GM23338 (cell line): Measurements from ENCODE around the gene HSP90AB1. TPM values are rescaled to one million over a fixed set of nuclear protein-coding genes. Genes with fewer than 3 reads are reported as not detected.
A peak's percentile ranks its signal among the peaks of the same experiment; 100 is the strongest.

ENCODE experiments used
- ATAC-seq: fragments of 200-7000 bp; cut with Tn5 transposase; 3 replicates; pipeline ENCODE4 v1.9.1; 2020
- DNase-seq: peaks from one replicate; pipeline ENCODE4 v3.0.0-alpha.2; 2015; ENCODE audit warnings: low spot score
- H2AFZ ChIP-seq: fragments of 200-600 bp; sonication (generic); 2 replicates; pipeline ENCODE4 v1.8.0; 2016; ENCODE audit warnings: antibody characterized with exemption, mild to moderate bottlenecking, moderate library complexity
- H3F3A ChIP-seq: fragments of 200-600 bp; sonication (generic); replicated peaks from 2 replicates; pipeline ENCODE4 v1.8.0; 2017; ENCODE audit warnings: antibody characterized with exemption, mixed run types, low read depth
- H3K27ac ChIP-seq: fragments of 200-600 bp; sonication (generic); 2 replicates; pipeline ENCODE4 v1.6.1; 2016; ENCODE audit warnings: low read depth
- H3K27me3 ChIP-seq: fragments of 200-600 bp; sonication (generic); 2 replicates; pipeline ENCODE4 v1.8.0; 2016; ENCODE audit warnings: mild to moderate bottlenecking, mixed run types, moderate library complexity; ENCODE audit not compliant: insufficient read depth
- H3K36me3 ChIP-seq: fragments of 200-600 bp; sonication (generic); 2 replicates; pipeline ENCODE4 v1.8.0; 2016; ENCODE audit warnings: mild to moderate bottlenecking; ENCODE audit not compliant: insufficient read depth
- H3K4me1 ChIP-seq: fragments of 200-600 bp; sonication (generic); 2 replicates; pipeline ENCODE4 v1.8.0; 2016; ENCODE audit warnings: mild to moderate bottlenecking, moderate library complexity; ENCODE audit not compliant: insufficient read depth
- H3K4me2 ChIP-seq: fragments of 200-600 bp; sonication (generic); 2 replicates; pipeline ENCODE4 v1.7.1; 2017; ENCODE audit warnings: mixed run types
- H3K4me3 ChIP-seq: fragments of 200-600 bp; sonication (generic); 2 replicates; pipeline ENCODE4 v1.6.1; 2016; ENCODE audit warnings: mixed run types
- H3K79me2 ChIP-seq: fragments of 200-600 bp; sonication (generic); replicated peaks from 2 replicates; pipeline ENCODE4 v1.8.0; 2017; ENCODE audit warnings: mild to moderate bottlenecking; ENCODE audit not compliant: insufficient read depth
- H3K9me2 ChIP-seq: fragments of 200-600 bp; sonication (generic); 2 replicates; pipeline ENCODE4 v1.8.0; 2017; ENCODE audit not compliant: insufficient read depth
- H4K20me1 ChIP-seq: fragments of 200-600 bp; sonication (generic); replicated peaks from 2 replicates; pipeline ENCODE4 v1.8.0; 2017; ENCODE audit warnings: mild to moderate bottlenecking; ENCODE audit not compliant: insufficient read depth
- H3K27ac Mint-ChIP-seq: 2 replicates; pipeline ENCODE4 v1.8.0; 2020; ENCODE audit warnings: inconsistent platforms, mild to moderate bottlenecking, moderate library complexity, mixed read lengths
- H3K27me3 Mint-ChIP-seq: 3 replicates; pipeline ENCODE4 v1.8.0; 2022; ENCODE audit warnings: low read depth, mild to moderate bottlenecking, moderate library complexity, mixed read lengths, inconsistent platforms; ENCODE audit not compliant: insufficient read depth, poor library complexity
- H3K36me3 Mint-ChIP-seq: 3 replicates; pipeline ENCODE4 v1.8.0; 2021; ENCODE audit warnings: low read depth, mild to moderate bottlenecking, inconsistent platforms, moderate library complexity, mixed read lengths
- H3K4me1 Mint-ChIP-seq: 3 replicates; pipeline ENCODE4 v1.8.0; 2020; ENCODE audit warnings: mild to moderate bottlenecking, inconsistent platforms, mixed read lengths
- H3K4me3 Mint-ChIP-seq: 3 replicates; pipeline ENCODE4 v1.8.0; 2021; ENCODE audit warnings: moderate library complexity, mild to moderate bottlenecking, inconsistent platforms, mixed read lengths
- H3K9me3 Mint-ChIP-seq: 3 replicates; pipeline ENCODE4 v1.8.0; 2020; ENCODE audit warnings: moderate library complexity, mild to moderate bottlenecking, inconsistent platforms, mixed read lengths
- CREB1 ChIP-seq: fragments of 250-450 bp; sonication (Bioruptor Pico); IDR thresholded peaks from 2 replicates; pipeline ENCODE4 v1.5.0; 2020; ENCODE audit warnings: low read depth, mild to moderate bottlenecking, moderate library complexity
- CTCF ChIP-seq, 2 experiments: fragments of 200-600 bp in 1 of 2; sonication (generic) in 1 of 2; conservative IDR thresholded peaks; 2 replicates each; pipeline versions ENCODE4 v1.5.1 to v1.6.1; 2016 to 2017; ENCODE audit warnings: antibody characterized with exemption in 2 of 2, low read depth in 2 of 2, mild to moderate bottlenecking in 2 of 2, moderate library complexity in 1 of 2
- ETS1 ChIP-seq: IDR thresholded peaks from 2 replicates; pipeline ENCODE4 v1.6.1; 2016; ENCODE audit warnings: antibody characterized with exemption
- EZH2 ChIP-seq: fragments of 200-600 bp; sonication (generic); IDR thresholded peaks from one replicate; pipeline ENCODE4 v1.8.0; 2017; ENCODE audit warnings: antibody characterized with exemption, mild to moderate bottlenecking, low read depth; ENCODE audit not compliant: unreplicated experiment
- EZH2phosphoT487 ChIP-seq: fragments of 200-600 bp; sonication (generic); IDR thresholded peaks from one replicate; pipeline ENCODE4 v1.8.1; 2018; ENCODE audit warnings: antibody characterized with exemption; ENCODE audit not compliant: unreplicated experiment
- JUNB ChIP-seq: IDR thresholded peaks from one replicate; pipeline ENCODE4 v1.6.1; 2016; ENCODE audit warnings: antibody characterized with exemption; ENCODE audit not compliant: unreplicated experiment
- NANOG ChIP-seq: IDR thresholded peaks from 2 replicates; pipeline ENCODE4 v1.6.1; 2016; ENCODE audit warnings: antibody characterized with exemption, borderline replicate concordance
- POLR2AphosphoS5 ChIP-seq: IDR thresholded peaks from 2 replicates; pipeline ENCODE4 v1.6.1; 2016; ENCODE audit warnings: antibody characterized with exemption, low read depth
- REST ChIP-seq: IDR thresholded peaks from one replicate; pipeline ENCODE4 v1.6.1; 2018; ENCODE audit warnings: antibody characterized with exemption; ENCODE audit not compliant: unreplicated experiment
- STAT1 ChIP-seq: IDR thresholded peaks from one replicate; pipeline ENCODE4 v1.6.1; 2016; ENCODE audit warnings: antibody characterized with exemption; ENCODE audit not compliant: unreplicated experiment
- ZNF114 ChIP-seq: fragments of 250-450 bp; sonication (Bioruptor Pico); IDR thresholded peaks from 2 replicates; pipeline ENCODE4 v1.5.0; 2020; ENCODE audit warnings: mild to moderate bottlenecking, moderate library complexity
- ZNF331 ChIP-seq: fragments of 250-450 bp; sonication (Bioruptor Pico); IDR thresholded peaks from 2 replicates; pipeline ENCODE4 v1.5.0; 2020; ENCODE audit warnings: low read depth, mild to moderate bottlenecking, moderate library complexity
- ZNF462 ChIP-seq: fragments of 250-450 bp; sonication (Bioruptor Pico); IDR thresholded peaks from 2 replicates; pipeline ENCODE4 v1.5.0; 2020; ENCODE audit warnings: mild to moderate bottlenecking, moderate library complexity
- polyA plus RNA-seq: library from polyadenylated mRNA; unstranded; fragments of >200 nt; fragmentation: Nextera tagmentation; extraction: Ambion mirVana; gene quantifications from 2 replicates; pipeline ENCODE4 v1.2.1, GENCODE V29; 2016
- total RNA-seq: library from RNA; depleted of rRNA; stranded (reverse); fragments of >200 nt; shearing (Covaris generic); gene quantifications from 2 replicates; pipeline ENCODE4 v1.2.3, GENCODE V29; 2014

The HSP90AB1 gene
- total and polyA plus RNA-seq, 2 experiments from 2014 or later: 1,425 to 2,361 TPM

GRCh38 chr6:44245391-44245911, 1.4 kb upstream of the HSP90AB1 start:
- peaks cover 26% of the 10 kb centered on the region for H3K36me3 ChIP-seq
- Mint-ChIP-seq H3K4me1 (peaks cover 31% of the 10 kb centered on the region), H3K27me3 (peaks cover 63% of the 10 kb centered on the region), H3K9me3 (peaks cover 13% of the 10 kb centered on the region), H3K36me3 (peaks cover 35% of the 10 kb centered on the region), H3K4me3 (peak overlapping the region; percentile 100), H3K27ac (peak overlapping the region; percentile 22)
- H3K4me2 ChIP-seq: peak overlapping the region; percentile 87
- H3K79me2 ChIP-seq: peaks cover 40% of the 10 kb centered on the region
- H3K9me2 ChIP-seq: no peaks in the 10 kb centered on the region
- peaks cover 43% of the 10 kb centered on the region for H3F3A ChIP-seq
- H3K27ac ChIP-seq: peak overlapping the region; percentile 69; the same call in 1 of the 2 replicates
- no peaks in the 10 kb centered on the region for H3K27me3 ChIP-seq
- no peak for ATAC-seq
- no peak for DNase-seq
- TF ChIP-seq EZH2phosphoT487 (no peak), ZNF114 (CRISPR knock-in tag) (no peak), ZNF462 (CRISPR knock-in tag) (no peak), POLR2AphosphoS5 (no peak), JUNB (no peak), ETS1 (no peak), ZNF331 (CRISPR knock-in tag) (no peak), STAT1 (no peak), CREB1 (CRISPR knock-in tag) (no peak), EZH2 (no peak), CTCF (conservative IDR thresholded peaks at IDR 0.05; ENCODE audit: low read depth in 2 of 2) (no peak), NANOG (no peak), REST (no peak)
- H3K4me1 ChIP-seq: peaks cover 25% of the 10 kb centered on the region
- peak overlapping the region; percentile 100 for H3K4me3 ChIP-seq
- H4K20me1 ChIP-seq: peaks cover 33% of the 10 kb centered on the region
- peak overlapping the region; percentile 90 for H2AFZ ChIP-seq
